PC-9 (cell line): Measurements from ENCODE around the gene IDH3G. TPM values are rescaled to one million over a fixed set of nuclear protein-coding genes. Genes with fewer than 3 reads are reported as not detected.

Experiments
- BruUV-seq: library from RNA; stranded (reverse); fragments of 400-500 nt; replicated peaks from 2 replicates; lab custom pipeline; 2021; lab: Mats Ljungman, UMichigan
- CTCF ChIA-PET: fragments of 300-600 bp; sonication (Branson Sonifier 250); formaldehyde crosslinking; loops from one replicate; lab custom pipeline; 2022; ENCODE audit warnings: antibody characterized with exemption; lab: Charles Lee
- POLR2A ChIA-PET: fragments of 300-600 bp; sonication (Branson Sonifier 250); formaldehyde crosslinking; loops from one replicate; lab custom pipeline; 2022; ENCODE audit warnings: antibody characterized with exemption; ENCODE audit not compliant: unreplicated experiment; lab: Charles Lee
- DNase-seq, 2 experiments: peaks; one replicate each; pipeline versions ENCODE4 v3.0.0 to v3.0.0-alpha.2; 2015 to 2022; ENCODE audit warnings: mixed read lengths in 1 of 2
- H2AFZ ChIP-seq: fragments of 200-600 bp; sonication (generic); 2 replicates; pipeline ENCODE4 v1.8.1; 2017; ENCODE audit warnings: antibody characterized with exemption
- H3F3A ChIP-seq: fragments of 200-600 bp; sonication (generic); 2 replicates; pipeline ENCODE4 v1.8.1; 2017; ENCODE audit warnings: antibody characterized with exemption, mild to moderate bottlenecking, low read depth; ENCODE audit not compliant: insufficient read depth
- H3K27ac ChIP-seq: fragments of 200-600 bp; sonication (generic); 2 replicates; pipeline ENCODE4 v1.6.1; 2016; ENCODE audit warnings: mixed run types
- H3K27me3 ChIP-seq: fragments of 200-600 bp; sonication (generic); 2 replicates; pipeline ENCODE4 v1.6.1; 2016; ENCODE audit warnings: low read depth, mixed run types; ENCODE audit not compliant: insufficient read depth
- H3K36me3 ChIP-seq: fragments of 200-600 bp; sonication (generic); 2 replicates; pipeline ENCODE4 v1.6.1; 2016; ENCODE audit warnings: low read depth, mixed run types
- H3K4me1 ChIP-seq: fragments of 200-600 bp; sonication (generic); replicated peaks from 2 replicates; pipeline ENCODE4 v1.6.1; 2016; ENCODE audit warnings: mixed run types; ENCODE audit not compliant: insufficient read depth
- H3K4me2 ChIP-seq: fragments of 200-600 bp; sonication (generic); 2 replicates; pipeline ENCODE4 v1.6.1; 2017; ENCODE audit warnings: mixed run types
- H3K4me3 ChIP-seq: fragments of 200-600 bp; sonication (generic); 2 replicates; pipeline ENCODE4 v1.6.1; 2016; ENCODE audit warnings: mixed run types
- H3K79me2 ChIP-seq: fragments of 200-600 bp; sonication (generic); 2 replicates; pipeline ENCODE4 v1.6.1; 2017; ENCODE audit warnings: low read depth, mixed run types
- H3K9me2 ChIP-seq: fragments of 200-600 bp; sonication (generic); 2 replicates; pipeline ENCODE4 v1.8.1; 2017; ENCODE audit warnings: mild to moderate bottlenecking; ENCODE audit not compliant: insufficient read depth
- H3K9me3 ChIP-seq: fragments of 200-600 bp; sonication (generic); 2 replicates; pipeline ENCODE4 v1.8.1; 2016; ENCODE audit warnings: low read depth; ENCODE audit not compliant: insufficient read depth
- H4K20me1 ChIP-seq: fragments of 200-600 bp; sonication (generic); 2 replicates; pipeline ENCODE4 v1.8.1; 2017; ENCODE audit not compliant: insufficient read depth
- EZH2 ChIP-seq: fragments of 200-600 bp; sonication (generic); IDR thresholded peaks from 2 replicates; pipeline ENCODE4 v1.8.0; 2017; ENCODE audit warnings: antibody characterized with exemption, low read depth
- intact Hi-C: fragments of 100-400 bp; cut with micrococcal nuclease; formaldehyde crosslinking; loops from one replicate; pipeline ENCODE4 v1.10.0; 2022; ENCODE audit not compliant: unreplicated experiment
- total RNA-seq: library from RNA; stranded (reverse); gene quantifications from 2 replicates; pipeline ENCODE4 v1.2.3, GENCODE V29; 2021
- TF ChIP-seq, protein P1 (sequence below): fragments of 200-600 bp; sonication (generic); conservative IDR thresholded peaks from 2 replicates; pipeline ENCODE4 v1.6.1; 2017; ENCODE audit warnings: mixed run types, antibody characterized with exemption, mild to moderate bottlenecking, moderate library complexity

IDH3G gene
- total RNA-seq, 1 experiment from 2014 or later, result 63.4 TPM

GRCh38 chrX:153805436-153805835 is 11.3 kb upstream of the IDH3G start:
- no peaks in the 10 kb centered on the region for H3K36me3 ChIP-seq
- intact Hi-C loops, result no loop called here
- H3K4me1 ChIP-seq, result no peaks in the 10 kb centered on the region
- ChIA-PET CTCF (no interaction called here), POLR2A (no interaction called here)
- H3F3A ChIP-seq, result no peaks in the 10 kb centered on the region
- TF ChIP-seq, protein P1, sequence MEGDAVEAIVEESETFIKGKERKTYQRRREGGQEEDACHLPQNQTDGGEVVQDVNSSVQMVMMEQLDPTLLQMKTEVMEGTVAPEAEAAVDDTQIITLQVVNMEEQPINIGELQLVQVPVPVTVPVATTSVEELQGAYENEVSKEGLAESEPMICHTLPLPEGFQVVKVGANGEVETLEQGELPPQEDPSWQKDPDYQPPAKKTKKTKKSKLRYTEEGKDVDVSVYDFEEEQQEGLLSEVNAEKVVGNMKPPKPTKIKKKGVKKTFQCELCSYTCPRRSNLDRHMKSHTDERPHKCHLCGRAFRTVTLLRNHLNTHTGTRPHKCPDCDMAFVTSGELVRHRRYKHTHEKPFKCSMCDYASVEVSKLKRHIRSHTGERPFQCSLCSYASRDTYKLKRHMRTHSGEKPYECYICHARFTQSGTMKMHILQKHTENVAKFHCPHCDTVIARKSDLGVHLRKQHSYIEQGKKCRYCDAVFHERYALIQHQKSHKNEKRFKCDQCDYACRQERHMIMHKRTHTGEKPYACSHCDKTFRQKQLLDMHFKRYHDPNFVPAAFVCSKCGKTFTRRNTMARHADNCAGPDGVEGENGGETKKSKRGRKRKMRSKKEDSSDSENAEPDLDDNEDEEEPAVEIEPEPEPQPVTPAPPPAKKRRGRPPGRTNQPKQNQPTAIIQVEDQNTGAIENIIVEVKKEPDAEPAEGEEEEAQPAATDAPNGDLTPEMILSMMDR, result no peak
- TF ChIP-seq EZH2, result no peak
- H3K4me3 ChIP-seq, result no peak overlapping the region
- H4K20me1 ChIP-seq, result no peaks in the 10 kb centered on the region
- no peak overlapping the region for H2AFZ ChIP-seq
- H3K9me3 ChIP-seq, result no peaks in the 10 kb centered on the region
- H3K27me3 ChIP-seq, result 0 out of 2 replicates have a peak, but pooled peaks cover 15% of the 10 kb centered on the region
- no peaks in the 10 kb centered on the region for H3K9me2 ChIP-seq
- BruUV-seq, result no TSS peak
- no peak for DNase-seq
- H3K79me2 ChIP-seq, result no peaks in the 10 kb centered on the region
- H3K4me2 ChIP-seq, result no peak overlapping the region
- no peak overlapping the region for H3K27ac ChIP-seq

DNA sequence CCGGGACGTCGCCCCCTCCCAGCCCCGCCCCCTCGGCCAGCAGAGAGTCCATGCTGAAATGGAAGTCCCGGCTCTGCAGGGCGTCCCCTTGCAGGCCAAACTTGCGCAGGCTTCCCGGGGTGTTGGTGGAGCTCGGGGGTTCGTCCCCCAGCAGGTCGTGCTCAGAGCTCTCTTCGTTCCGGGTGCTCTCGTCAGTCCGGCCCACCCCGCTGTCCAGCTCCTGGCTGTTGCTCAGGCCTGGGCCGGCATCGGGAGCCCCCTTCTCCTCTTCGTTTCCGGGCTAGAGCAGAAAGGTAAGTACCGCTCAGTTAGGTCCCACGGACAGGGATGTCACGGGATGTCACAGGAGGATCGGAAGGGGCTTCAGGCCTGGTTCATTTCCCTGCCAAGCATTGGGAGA is 10.4 kb upstream of the IDH3G start:
- H3F3A ChIP-seq, result no peaks in the 10 kb centered on the region
- no peak overlapping the region for H2AFZ ChIP-seq
- H3K27ac ChIP-seq, result no peak overlapping the region
- ChIA-PET POLR2A (no interaction called here), CTCF (no interaction called here)
- 0 out of 2 replicates have a peak, but pooled peaks cover 8% of the 10 kb centered on the region for H3K27me3 ChIP-seq
- no peak overlapping the region for H3K4me2 ChIP-seq
- no peaks in the 10 kb centered on the region for H3K4me1 ChIP-seq
- no peak for TF ChIP-seq EZH2
- TF ChIP-seq, protein P1, result no peak
- H4K20me1 ChIP-seq, result no peaks in the 10 kb centered on the region
- H3K36me3 ChIP-seq, result no peaks in the 10 kb centered on the region
- H3K79me2 ChIP-seq, result no peaks in the 10 kb centered on the region
- DNase-seq, result no peak
- H3K9me2 ChIP-seq, result no peaks in the 10 kb centered on the region
- intact Hi-C loops, result no loop called here
- no peak overlapping the region for H3K4me3 ChIP-seq
- H3K9me3 ChIP-seq, result no peaks in the 10 kb centered on the region
- BruUV-seq, result no TSS peak

DNA sequence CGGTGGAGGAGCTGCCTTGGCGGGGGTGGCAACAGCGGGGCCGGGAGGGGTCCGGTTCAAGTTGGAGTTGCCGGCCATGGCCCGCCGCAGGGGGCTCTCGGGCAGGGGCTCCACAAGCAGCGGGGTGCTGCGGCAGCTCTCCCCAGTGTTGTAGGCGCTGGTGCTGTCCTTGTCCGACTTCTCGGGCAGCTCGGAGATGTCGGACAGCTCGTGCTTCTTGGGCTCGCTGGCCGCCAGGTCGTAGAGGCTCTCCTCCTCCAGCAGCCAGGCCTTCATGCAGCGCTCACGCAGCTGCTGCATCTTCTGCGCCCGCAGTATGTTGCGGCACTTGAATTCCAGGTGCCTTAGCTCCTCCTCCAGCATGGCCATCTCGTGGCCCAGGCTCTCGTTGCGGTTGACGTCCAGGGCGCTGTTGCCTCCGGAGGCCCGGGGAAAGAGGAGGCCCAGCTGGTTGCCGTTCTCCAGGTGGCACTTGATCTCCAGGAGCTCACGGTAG is 10.0 kb upstream of the IDH3G start:
- no TSS peak for BruUV-seq
- Histone ChIP-seq H3K4me2 (no peak overlapping the region), H3K79me2 (no peaks in the 10 kb centered on the region), H3K9me2 (no peaks in the 10 kb centered on the region), H2AFZ (no peak overlapping the region), H3K36me3 (no peaks in the 10 kb centered on the region), H3F3A (peaks cover 4% of the 10 kb centered on the region; the same call in 1 of the 2 replicates), H3K4me1 (no peaks in the 10 kb centered on the region), H4K20me1 (no peaks in the 10 kb centered on the region), H3K27me3 (0 out of 2 replicates have a peak, but pooled peaks cover 6% of the 10 kb centered on the region), H3K27ac (no peak overlapping the region), H3K9me3 (no peaks in the 10 kb centered on the region), H3K4me3 (no peak overlapping the region)
- intact Hi-C loops, result no loop called here
- TF ChIP-seq EZH2, result no peak
- TF ChIP-seq, protein P1, result no peak
- DNase-seq, result no peak
- POLR2A ChIA-PET, result no interaction called here
- CTCF ChIA-PET, result no interaction called here
